CD4-positive, alpha-beta T cell treated with Interferon gamma for 1 hour (primary cell): Measurements from ENCODE around the gene COX14.
"Not testable (repeated sequence)": the region's sequence is repeated elsewhere in the genome, so short reads cannot be mapped to it uniquely, and the experiment has no call there.

Experiments
- DNase-seq: peaks from one replicate; pipeline ENCODE4 v3.0.0-alpha.2; 2020

Gene COX14

DNA sequence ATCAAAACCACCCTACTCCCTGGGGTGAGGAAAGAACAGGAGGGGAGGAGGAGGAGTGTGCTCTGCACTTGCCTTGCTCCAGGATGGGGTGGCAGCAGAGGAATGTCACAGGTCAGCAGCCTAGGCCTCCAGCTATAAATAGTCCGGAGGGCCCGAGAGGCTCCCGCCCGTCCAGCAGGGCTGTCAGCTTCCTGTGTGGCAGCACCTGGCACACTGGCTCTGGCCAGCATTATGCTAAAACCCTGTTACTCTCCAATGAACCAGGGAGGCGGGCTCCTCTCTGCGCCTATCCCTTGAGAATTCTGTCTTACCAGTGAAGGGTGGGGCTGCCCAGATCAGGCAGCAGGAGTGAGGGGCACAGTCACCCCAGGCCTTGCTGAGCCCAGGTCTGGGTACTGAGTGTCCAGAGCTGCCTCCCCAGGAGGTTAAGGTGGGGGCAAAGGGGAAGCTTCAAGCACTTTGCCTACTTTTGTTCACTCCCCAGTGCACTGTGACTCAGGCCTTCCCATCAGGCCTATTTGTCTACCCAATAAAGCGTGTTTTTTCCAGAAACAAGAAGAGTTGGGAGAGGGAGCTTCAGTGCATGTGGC, 1.2 kb upstream of the COX14 start:
- DNase-seq, result peak; percentile 16

DNA sequence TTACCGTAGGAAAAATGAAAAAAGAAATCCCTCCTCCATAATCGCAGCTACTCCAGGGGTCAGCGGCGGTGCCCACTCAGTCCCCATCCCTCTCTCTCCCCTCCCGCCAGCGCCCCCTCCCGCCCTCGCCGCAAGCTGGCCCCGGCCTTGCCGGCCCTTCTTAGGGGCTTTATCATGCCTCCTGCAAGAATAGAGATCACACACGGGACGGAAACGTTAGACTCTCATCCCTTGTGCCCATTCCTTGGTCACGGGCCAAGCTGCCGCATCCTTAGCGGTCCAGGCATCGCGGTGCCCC, 692 bp upstream of the COX14 start:
- DNase-seq, result no peak

DNA sequence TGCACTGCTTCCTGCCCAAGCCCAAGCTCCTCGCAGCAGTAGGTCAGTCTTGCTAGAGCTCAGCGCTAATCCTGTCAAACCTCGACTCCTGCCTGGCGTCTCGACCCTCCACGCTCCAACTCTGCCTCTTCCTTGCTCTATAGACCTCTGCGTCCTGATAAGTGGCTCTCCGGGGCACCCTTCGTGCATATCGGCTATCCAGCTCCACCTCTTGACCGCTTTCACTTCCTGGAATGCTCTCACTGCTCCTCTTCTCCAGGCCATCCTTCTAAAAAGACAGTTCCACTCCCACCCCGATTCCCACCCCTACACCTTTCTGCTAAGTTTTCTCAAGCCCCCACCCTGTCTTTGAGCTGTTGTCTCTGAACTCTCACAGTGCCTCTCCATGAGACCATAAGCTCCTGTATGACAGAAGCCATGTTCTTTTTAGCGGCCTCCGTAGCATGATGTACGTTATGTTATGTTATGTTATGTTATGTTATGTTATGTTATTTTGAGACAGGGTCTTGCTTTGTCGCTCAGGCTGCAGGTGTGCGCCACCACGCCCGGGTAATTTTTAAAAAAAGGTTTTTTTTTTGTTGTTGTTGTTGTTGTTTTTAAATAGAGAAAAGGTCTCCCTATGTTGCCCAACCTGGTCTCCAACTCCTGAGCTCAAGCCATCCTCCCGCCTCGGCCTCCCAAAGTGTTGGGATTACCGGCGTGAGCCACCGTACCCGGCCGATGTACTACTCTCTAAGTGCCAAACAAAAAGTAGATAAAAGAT, 601 bp downstream of the COX14 start:
- DNase-seq, result no peak

DNA sequence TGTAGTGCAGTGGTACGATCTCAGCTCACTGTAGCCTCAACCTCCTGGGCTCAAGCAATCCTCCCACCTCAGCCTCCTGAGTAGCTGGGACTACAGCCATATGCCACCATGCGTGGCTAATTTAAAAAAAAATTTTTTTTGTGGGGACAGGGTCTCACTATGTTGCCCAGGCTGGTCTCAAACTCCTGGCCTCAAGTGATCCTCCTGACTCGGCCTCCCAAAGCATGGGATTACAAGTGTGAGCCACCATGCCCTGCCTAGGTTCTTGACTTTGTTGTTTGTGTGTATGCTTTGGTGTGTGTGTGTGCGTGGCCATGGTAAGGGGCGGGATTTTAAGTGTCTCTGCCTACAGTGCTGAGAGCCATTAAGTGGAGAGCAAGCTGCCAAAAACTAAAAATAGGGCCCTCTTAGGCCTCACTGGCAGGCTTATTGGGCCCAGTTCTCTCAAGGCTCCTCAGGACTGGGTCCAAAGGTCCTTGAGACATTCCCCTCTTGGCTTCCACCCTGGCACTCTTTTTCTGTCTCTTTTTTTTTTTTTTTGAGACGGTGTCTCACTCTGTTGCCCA, 5.1 kb downstream of the COX14 start:
- no peak for DNase-seq

DNA sequence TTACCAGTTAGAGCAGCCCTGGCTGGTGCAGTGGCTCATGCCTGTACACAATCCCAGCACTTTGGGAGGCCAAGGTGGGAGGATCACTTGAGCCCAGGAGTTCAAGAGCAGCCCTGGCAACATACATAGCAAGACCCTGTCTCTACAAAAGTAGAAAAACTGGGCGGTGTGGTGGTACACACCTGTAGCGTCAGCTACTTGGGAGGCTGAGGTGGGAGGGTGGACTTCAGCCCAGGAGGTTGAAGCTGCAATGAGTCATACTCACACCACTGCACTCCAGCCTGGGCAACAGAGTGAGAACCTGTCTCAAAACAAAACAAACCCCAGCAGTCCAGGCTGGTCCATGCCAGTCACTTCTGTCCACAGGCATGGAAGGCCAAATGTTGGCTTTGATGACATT, 7.4 kb downstream of the COX14 start:
- no peak for DNase-seq

DNA sequence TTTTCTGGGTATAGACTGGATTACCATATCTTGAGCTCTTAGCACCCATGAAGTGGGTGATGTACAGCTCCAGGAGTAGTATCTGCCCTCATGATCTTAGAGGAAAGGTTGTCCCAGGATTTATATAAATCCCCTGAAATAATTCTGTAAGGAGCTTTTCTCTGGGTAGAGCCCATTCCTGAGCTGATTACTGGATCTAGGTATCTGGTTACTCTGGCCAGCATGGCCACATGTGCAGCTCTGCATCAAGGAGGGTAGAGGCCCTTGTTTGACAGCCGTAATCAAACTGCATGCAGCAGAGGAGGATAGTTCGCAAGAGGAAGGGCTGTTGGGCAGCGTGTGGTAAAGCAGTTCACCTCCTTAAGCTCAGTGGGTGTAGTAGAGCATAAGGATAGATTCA, 8.5 kb downstream of the COX14 start:
- DNase-seq, result no peak

DNA sequence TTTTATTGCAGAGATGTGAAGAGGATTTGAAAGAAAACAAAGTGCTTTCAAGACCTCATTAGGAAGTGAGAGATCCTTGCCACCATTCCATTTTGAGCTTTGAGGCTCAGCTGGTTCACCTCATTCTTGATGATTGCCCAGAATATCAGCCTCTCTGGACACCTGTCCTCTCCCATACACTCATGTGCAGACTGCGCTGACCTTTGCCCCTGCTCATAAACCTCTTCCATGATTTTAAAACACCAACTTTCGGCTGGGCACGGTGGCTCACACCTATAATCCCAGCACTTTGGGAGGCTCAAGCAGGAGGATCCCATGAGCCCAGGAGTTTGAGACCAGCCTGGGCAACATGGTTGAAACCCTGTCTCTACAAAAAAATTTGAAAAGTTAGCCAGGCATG, 8.9 kb downstream of the COX14 start:
- no peak for DNase-seq

DNA sequence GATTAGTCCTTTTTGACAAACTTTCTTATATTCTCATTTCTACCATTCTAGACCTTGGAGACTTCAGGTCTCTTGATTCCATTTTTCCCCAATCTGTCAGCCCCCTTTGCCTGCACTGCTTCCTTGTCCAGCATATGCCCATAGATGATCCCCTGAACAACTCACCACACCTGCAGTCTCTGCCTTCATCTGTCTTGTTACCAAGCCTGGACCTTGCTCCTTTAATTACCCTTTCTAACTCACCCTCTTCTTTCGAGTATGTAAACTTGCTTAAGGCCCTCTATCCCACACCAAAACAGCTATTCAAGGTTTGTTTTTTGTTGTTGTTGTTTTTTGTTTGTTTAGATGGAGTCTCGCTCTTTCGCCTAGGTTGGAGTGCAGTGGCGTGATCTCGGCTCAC, 9.6 kb downstream of the COX14 start:
- no peak for DNase-seq

DNA sequence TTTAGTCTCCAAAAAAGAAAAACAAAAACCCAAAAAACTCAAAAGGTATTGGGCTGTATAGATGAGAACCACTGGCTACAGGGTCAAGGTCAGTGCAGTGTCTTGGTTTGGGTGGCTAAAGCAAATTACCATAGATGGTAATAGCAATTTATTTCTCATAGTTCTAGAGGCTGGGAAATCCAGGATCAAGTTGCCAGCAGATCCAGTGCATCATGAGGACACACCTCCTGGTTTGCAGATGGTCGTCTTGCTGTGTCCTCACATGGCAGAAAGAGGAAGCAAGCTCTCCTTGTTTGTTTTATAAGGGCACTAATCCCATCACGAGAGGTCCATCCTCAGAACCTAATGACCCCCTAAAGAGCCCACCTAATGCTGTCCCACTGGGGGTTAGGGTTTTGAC, 11.2 kb downstream of the COX14 start:
- DNase-seq, result no peak

DNA sequence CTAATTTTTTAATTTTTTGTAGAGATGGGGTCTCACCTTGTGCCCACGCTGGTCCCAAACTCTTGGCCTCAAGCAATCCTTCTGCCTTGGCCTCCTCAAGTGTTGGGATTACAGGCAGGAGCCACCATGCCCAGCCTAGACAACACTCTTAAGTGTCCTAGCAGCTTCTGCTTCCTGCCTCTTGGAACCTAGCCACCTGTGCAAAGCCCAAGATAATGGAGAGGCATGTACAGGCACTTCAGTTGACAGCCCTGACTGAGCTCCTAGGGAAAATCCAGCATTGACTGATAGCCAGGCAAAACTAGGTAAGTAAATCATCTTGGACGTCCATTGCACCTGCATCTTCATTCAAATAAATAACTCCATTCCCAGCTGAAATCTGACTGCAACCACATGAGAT, 15.5 kb downstream of the COX14 start:
- DNase-seq, result no peak

DNA sequence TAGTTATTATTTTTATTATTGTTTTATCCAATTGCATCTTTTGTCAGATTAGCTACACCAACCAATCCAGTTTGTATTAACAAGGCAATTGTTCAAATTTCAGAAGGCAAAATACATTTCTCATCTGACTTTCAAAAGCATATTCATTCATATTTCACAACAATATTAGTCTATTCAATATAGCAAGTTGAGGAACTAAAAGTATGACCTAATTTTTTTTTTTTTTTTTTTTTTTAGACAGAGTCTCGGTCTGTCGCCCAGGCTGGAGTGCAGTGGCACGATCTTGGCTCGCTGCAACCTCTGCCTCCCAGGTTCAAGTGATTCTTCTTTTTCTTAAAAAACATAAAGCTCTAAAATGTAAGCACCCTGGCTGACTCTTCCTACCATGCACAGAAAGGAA, 17.3 kb downstream of the COX14 start:
- no peak for DNase-seq

DNA sequence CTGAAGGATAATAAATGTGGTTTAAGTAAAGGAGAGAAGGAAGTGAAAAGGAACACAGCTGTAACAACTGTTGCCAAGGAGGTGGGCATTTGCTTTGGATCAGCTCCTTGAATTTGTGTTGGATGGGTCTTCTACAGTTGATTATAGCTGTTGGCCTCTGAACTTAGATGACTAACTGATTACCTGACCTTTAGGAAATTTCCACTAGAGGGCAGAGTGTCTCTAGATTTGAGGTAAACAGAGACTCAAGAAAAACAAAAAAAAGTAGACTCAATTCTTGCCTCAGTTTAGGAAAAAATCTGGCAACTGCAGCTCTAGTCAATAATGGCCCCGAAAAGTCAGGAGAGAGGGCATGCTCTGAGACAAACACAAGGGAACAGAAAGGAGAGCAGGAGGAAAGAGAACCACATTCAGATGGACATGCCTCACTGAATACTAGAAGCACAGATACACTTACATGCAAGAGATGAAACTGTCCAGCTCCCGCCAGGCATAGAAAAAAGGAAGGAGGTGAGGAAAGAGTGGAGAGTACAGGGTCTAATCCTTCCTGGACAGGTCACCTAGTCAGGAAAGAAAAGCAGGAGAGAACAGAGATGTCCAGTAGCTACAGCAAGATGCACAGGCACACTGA, 20.6 kb downstream of the COX14 start:
- no peak for DNase-seq

DNA sequence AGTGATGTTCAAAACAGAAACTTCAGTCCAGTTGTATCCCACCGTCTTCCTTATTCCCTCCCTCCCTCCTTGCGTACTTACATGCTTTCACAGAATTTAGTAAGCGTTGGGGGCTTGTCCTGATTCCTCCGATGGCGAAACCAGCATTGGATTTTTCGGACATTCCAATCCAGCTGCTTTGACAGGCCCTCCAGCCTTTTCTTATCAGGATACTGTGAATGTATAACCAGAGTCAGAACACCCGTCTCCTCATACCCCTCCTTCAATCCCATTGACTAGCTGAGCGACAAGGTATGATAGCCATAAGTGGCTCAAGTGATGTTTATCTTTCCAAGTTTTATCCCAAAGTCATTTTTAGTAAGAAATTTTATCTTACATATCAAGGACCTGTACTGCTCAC, 31.0 kb downstream of the COX14 start:
- no peak for DNase-seq

DNA sequence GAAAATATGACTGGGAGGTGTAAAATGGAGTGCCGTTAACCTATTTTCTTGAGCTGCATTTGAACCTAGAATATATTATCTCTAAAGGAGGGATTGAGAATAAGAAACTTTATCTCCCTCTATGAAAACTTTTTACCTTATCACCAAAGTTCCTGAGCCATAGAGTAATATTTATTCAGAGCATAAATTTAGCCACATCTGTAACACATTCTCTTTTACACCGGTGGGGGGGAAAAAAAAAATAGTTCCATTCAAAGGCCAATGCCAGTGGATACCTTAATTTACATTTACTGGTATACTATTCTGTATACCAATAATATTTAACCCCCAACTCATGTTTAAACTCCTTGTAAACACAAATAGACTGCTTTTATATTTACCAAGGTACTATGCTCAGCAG, 33.4 kb downstream of the COX14 start:
- DNase-seq, result no peak

DNA sequence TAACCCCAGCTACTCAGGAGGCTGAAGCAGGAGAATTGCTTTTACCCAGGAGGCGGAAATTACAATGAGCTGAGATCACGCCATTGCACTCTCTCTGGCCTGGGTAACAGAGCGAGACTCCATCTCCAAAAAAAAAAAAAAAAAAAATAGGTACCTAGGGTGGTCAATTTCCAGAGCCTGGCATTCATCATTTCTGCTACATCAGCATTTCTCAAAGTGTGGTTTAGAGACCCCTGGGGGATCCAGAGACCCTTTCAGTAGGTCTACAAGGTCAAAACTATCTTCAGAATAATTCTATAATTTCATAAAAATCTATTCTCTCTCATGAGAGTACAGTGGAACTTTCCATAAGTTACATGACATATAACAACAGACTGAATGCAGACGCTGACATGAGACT, 35.2 kb downstream of the COX14 start:
- no peak for DNase-seq

DNA sequence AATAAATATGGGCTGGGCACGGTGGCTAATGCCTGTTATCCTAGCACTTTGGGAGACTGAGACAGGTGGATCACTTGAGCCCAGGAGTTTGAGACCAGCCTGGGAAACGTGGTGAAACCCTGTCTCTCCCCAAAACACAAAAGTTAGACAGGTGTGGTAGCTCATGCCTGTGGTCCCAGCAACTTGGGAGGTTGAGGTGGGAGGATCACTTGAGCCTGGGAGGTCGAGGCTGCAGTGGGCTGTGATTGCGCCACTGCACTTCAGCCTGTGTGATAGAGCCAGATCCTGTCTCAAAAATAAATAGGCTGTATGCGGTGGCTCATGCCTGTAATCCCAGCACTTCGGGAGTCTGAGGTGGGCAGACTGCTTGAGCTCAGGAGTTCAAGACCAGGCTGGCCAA, 36.0 kb downstream of the COX14 start:
- not testable (repeated sequence) for DNase-seq

DNA sequence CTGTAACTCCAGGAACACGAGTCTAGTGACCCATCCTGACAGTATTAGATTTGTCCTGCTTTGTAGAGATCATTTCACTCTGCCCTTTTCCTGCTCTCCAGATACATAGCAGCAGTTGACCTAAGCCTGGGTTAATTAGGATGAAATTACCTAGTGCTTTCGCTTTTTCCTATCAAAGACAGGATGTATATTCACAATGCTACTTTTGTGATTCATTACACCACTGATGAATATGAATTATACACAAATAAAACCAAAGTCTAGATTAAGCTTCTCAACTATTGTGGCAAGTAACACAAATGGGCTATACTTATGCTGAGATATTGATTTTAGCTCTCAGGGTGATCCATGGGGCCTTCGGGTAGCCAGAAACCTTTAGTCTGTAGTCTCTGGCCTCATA, 37.3 kb downstream of the COX14 start:
- no peak for DNase-seq

DNA sequence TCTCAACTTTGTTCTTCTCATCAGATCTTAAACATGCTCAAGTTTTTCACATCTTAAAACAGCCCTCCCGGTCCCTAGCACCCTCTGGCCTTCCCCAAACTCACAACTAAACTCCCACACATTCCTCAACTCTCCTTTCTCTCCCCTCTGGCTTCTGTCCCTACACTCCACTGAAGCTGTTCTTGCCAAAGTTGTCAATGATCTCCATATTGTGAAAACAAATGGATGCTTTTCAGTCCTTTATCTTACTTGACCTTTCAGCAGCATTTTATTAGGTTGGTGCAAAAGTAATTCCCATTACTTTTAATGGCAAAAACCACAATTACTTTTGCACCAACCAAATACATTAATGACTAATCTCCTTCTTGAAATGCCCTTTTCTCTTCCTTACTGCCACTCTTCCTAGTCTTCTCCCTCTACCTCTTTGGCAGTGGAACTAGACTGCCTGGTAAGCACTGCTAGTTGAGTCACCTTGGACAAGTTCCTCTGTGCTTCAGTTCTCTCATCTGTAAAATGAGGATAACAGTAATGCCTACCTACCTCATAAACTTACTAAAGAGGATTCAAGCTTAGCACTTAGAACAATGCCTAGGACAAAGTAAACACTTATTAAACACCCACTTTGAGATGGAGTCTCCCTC, 39.1 kb downstream of the COX14 start:
- DNase-seq, result no peak

DNA sequence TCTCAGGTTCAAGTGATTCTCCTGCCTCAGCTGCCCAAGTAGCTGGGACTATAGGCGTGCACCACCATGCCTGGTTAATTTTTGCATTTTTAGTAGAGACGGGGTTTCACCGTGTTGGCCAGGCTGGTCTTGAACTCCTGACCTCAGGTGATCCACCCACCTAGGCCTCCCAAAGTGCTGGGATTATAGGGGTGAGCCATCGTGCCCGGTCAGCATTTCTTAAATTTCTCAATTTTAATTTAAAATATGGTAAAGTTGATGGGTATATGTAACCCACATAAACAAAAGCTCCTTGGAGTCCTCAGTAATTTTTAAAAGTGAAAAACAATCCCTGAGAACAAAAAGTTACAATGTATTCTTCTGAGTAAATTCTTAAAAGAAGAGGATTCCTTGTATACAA, 42.9 kb downstream of the COX14 start:
- DNase-seq, result not testable (repeated sequence)

DNA sequence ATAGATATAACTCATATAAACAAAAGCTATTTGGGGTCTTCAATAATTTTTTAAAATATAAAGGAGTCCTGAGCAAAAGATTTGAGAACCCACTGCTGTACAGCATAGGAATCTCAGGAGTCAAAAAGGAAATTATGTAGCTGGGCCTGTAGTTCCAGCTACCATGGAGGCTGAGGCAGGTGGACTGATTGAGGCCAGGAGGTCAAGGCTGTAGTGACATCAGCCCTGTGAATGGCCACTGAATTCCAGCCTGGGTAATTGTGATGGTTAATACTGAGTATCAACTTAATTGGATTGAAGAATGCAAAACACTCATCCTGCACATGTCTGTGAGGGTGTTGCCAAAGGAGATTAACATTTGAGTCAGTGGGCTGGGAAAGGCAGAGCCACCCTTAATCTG, 44.6 kb downstream of the COX14 start:
- no peak for DNase-seq

DNA sequence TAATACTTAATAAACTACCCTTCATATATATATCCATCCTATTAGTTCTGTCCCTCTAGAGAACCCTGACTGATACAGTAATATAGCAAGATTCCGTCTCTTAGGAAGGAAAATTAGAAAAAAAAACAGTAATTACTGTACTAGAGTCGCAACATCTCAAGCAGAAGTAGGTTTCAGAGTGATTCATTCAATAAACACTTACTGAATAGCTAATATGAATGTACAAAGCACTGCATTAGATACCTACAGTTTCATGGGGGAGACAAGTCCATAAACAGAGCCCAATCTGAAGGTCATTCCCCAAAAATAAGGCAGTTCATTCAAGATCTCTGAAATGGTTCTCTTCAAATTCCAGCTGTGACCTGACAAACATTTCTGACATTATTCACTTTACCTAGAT, 45.2 kb downstream of the COX14 start:
- DNase-seq, result no peak

DNA sequence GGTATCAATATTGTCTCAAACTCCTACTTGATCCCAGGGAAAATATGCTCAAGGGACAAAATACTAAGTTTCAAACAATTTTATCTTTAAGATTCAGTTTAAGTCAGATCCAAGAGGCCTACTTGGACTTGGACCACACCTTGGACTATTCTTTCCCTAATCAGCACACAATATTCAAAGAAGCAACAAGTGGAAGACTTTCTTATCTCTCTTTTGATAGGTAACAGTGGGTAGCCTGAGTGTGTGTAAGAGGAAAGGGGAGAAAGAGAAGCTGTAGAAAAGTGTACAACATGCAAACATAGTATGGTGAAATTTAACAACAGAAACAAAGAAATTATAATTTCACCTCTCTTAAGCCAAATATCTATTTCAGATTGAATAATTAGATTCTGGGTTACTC, 48.6 kb downstream of the COX14 start:
- DNase-seq, result no peak

DNA sequence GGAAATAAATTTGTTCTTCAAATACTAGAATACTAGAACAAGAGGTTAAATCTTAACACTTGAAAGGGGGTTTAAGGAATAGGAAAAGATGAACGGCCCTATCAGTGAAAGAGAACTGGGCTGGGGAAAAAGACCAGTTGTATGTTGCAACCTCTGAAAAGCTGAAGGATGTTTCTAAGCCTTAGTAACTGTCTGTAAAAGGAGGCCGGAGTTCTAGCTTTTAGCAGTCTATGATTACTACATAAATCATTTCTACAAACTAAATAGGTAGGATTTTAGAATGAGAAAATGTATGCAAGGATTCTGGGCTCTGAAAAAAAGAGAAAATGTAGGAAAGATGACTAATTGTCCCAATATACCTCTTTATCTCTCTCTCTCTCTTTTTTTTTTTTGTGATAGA, 50.2 kb downstream of the COX14 start:
- DNase-seq, result no peak

DNA sequence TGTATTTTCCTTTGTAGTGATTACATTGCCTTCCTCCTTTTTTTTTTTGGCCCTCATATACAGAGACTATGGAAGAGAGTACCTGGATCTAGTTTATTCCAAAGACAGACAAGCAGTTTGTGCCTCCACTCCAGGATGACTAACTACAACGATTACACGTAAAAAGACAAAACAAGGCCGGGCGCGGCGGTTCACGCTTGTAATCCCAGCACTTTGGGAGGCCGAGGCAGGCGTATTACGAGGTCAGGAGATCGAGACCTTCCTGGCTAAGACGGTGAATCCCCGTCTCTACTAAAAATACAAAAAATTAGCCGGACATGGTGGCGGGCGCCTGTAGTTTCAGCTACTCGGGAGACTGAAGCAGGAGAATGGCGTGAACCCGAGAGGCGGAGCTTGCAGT, 52.9 kb downstream of the COX14 start:
- no peak for DNase-seq
